H1 (cell line): Measurements from ENCODE around the gene NAA25. TPM values are rescaled to one million over a fixed set of nuclear protein-coding genes. Genes with fewer than 3 reads are reported as not detected.

ENCODE experiments used
- CEBPB ChIP-seq: IDR thresholded peaks from 2 replicates; pipeline ENCODE4 v1.6.1; 2012; ENCODE audit warnings: low read depth, low read length
- CHD7 ChIP-seq: fragments of 300-600 bp; sonication (generic); IDR thresholded peaks from 2 replicates; pipeline ENCODE4 v1.7.1; 2012; ENCODE audit warnings: low read length, moderate library complexity, mild to moderate bottlenecking, inconsistent platforms; ENCODE audit not compliant: insufficient replicate concordance
- EGR1 ChIP-seq: IDR thresholded peaks from 2 replicates; pipeline ENCODE4 v1.6.1; 2011; ENCODE audit warnings: low read depth, low read length, borderline replicate concordance
- KDM4A ChIP-seq: IDR thresholded peaks from one replicate; pipeline ENCODE4 v1.7.1; 2012; ENCODE audit warnings: low read depth, mild to moderate bottlenecking, moderate library complexity, low read length, inconsistent platforms; ENCODE audit not compliant: severe bottlenecking
- SAP30 ChIP-seq: fragments of 300-600 bp; sonication (generic); IDR thresholded peaks from 2 replicates; pipeline ENCODE4 v1.7.1; 2012; ENCODE audit warnings: low read length, moderate library complexity, mild to moderate bottlenecking, inconsistent platforms; ENCODE audit not compliant: insufficient read depth, insufficient replicate concordance
- TAF7 ChIP-seq: optimal IDR thresholded peaks from 2 replicates; pipeline ENCODE3; 2011; ENCODE audit warnings: low read depth, mild to moderate bottlenecking, inconsistent platforms, low read length, moderate library complexity, borderline replicate concordance
- polyA plus RNA-seq, 7 experiments: library from polyadenylated mRNA; depleted of rRNA in 3 of 7; stranded (reverse) in 5 of 7; unstranded in 2 of 7; fragments of >200 nt in 5 of 7; fragments of 200-250 nt in 2 of 7; gene quantifications; 1 replicate in 5 of 7; 2 replicates in 1 of 7; 4 replicates in 1 of 7; pipeline versions ENCODE4 v1.2.1 to v1.2.3, GENCODE V29; 2011 to 2013; ENCODE audit warnings: missing spikeins in 2 of 7, mixed read lengths in 2 of 7
- total RNA-seq: library from RNA; stranded (reverse); fragmentation: NEBNext Ultra II Directional; extraction: Animal tissue kit (Norgen Biotek cat#: 25700); gene quantifications from 2 replicates; pipeline ENCODE4 v1.2.1, GENCODE V29; 2021

The NAA25 gene
- total and polyA plus RNA-seq, 2 of the 8 experiments (the other 6 are each of a cell fraction or from before 2014, with no cell fraction given): 10.8 to 60.3 TPM

- TF ChIP-seq CHD7 (no peak), CEBPB (no peak), TAF7 (no peak), SAP30 (no peak), EGR1 (no peak), KDM4A (no peak)
- TF ChIP-seq, all 59 proteins: peak for 0
These were observed 107.8 kb downstream of the NAA25 start (continued) for GRCh38 chr12:112000820-112001219.
